Astrocyte of the spinal cord (primary cell): Measurements from ENCODE around the gene ARHGEF40.

ENCODE experiments used
- DNase-seq: peaks from one replicate; pipeline ENCODE4 v3.0.0; 2011; ENCODE audit warnings: low read depth, low spot score
- H3K4me3 ChIP-seq: 2 replicates; pipeline ENCODE4 v1.5.1; 2011; ENCODE audit warnings: low read depth, mild to moderate bottlenecking, low read length, moderate library complexity
- in situ Hi-C: cut with HindIII; loops from 2 replicates; pipeline ENCODE4 v1.10.0; 2017; ENCODE audit warnings: low sequenced_read_pairs
- TF ChIP-seq, protein P1 (sequence below): IDR thresholded peaks from 2 replicates; pipeline ENCODE4 v1.5.1; 2012; ENCODE audit warnings: low read depth, mild to moderate bottlenecking, low read length, inconsistent platforms

Gene ARHGEF40

DNA sequence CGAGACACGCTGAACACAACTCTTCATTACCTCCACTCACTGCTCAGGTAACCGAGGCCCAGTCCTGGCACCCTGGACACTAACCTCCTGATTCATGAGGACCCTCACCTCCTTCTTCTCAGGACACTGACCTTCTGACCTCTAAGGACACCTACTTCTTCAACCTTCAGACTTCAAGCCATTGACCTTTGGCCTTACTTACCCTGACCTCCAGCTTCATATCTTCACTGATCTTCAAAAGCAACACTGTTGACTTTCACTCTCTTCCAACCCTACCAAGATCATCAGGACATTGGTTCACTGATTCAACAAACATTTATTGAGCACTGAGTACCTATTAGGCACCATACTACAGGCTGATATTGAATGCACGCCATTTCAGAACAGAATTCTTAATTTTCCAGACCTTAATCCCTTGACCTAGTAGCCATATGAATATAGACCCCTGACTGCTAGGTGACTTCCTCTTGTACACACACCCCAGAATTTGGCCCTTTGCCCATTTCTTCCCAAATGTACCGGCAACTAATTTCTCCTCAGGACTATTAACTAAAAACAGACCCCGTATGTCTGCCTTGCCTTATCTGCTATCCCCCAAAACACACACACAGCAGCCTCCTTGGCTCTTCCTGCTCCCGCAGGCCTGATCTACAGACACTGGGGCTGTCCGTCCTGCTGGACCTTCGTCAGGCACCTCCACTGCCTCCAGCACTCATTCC, 5.8 kb downstream of the ARHGEF40 start:
- in situ Hi-C loops: no loop called here
- no peak overlapping the region for H3K4me3 ChIP-seq
- TF ChIP-seq, protein P1, sequence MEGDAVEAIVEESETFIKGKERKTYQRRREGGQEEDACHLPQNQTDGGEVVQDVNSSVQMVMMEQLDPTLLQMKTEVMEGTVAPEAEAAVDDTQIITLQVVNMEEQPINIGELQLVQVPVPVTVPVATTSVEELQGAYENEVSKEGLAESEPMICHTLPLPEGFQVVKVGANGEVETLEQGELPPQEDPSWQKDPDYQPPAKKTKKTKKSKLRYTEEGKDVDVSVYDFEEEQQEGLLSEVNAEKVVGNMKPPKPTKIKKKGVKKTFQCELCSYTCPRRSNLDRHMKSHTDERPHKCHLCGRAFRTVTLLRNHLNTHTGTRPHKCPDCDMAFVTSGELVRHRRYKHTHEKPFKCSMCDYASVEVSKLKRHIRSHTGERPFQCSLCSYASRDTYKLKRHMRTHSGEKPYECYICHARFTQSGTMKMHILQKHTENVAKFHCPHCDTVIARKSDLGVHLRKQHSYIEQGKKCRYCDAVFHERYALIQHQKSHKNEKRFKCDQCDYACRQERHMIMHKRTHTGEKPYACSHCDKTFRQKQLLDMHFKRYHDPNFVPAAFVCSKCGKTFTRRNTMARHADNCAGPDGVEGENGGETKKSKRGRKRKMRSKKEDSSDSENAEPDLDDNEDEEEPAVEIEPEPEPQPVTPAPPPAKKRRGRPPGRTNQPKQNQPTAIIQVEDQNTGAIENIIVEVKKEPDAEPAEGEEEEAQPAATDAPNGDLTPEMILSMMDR: no peak
- no peak for DNase-seq

GRCh38 chr14:21077672-21078071, 7.6 kb downstream of the ARHGEF40 start:
- in situ Hi-C loops: no loop called here
- TF ChIP-seq, protein P1: no peak
- H3K4me3 ChIP-seq: no peak overlapping the region
- DNase-seq: no peak

GRCh38 chr14:21078287-21078686, 8.2 kb downstream of the ARHGEF40 start:
- no peak for DNase-seq
- TF ChIP-seq, protein P1: no peak
- in situ Hi-C loops: no loop called here
- no peak overlapping the region for H3K4me3 ChIP-seq

GRCh38 chr14:21078726-21079125, 8.6 kb downstream of the ARHGEF40 start:
- in situ Hi-C loops: no loop called here
- TF ChIP-seq, protein P1: no peak
- no peak overlapping the region for H3K4me3 ChIP-seq
- DNase-seq: no peak

GRCh38 chr14:21081521-21082142, 11.5 kb downstream of the ARHGEF40 start:
- TF ChIP-seq, protein P1: no peak
- H3K4me3 ChIP-seq: no peak overlapping the region
- in situ Hi-C loops: no loop called here
- DNase-seq: no peak

DNA sequence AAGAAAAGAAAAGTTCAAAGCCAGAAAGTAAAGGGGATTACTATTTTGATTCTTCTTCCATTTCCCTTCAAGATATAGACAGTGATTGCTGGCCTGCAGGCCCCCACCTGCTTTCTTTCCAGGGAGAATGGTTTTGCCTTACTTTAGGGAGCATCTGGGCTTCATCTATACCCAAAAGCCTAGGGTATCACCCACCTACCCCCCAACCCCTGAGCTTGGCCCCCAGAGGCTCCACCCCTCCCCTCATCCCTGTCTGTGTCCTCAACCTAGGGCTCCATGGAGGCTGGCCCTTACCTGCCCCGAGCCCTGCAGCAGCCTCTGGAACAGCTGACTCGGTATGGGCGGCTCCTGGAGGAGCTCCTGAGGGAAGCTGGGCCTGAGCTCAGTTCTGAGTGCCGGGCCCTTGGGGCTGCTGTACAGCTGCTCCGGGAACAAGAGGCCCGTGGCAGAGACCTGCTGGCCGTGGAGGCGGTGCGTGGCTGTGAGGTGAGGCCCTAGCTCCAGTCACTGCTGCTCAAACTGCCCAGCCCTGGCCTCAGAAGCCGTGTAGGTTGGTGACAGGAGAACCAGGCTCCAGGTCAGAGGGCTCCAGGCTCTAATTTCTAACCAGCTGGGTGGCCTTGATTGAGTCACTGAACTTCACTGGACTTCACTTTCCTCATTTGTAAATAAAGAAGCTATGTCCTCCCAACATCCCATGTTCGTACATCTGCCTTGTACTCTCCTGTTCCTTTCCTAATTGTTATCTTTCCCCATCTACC, 13.6 kb downstream of the ARHGEF40 start:
- no peak overlapping the region for H3K4me3 ChIP-seq
- in situ Hi-C loops: no loop called here
- TF ChIP-seq, protein P1: no peak
- no peak for DNase-seq
